NCI-H2227 treated with DMSO at 0.1 percent for 48 hours (cell line): ENCODE data around the gene ITGA6.
"Not testable (repeated sequence)": the region's sequence is repeated elsewhere in the genome, so short reads cannot be mapped to it uniquely, and the experiment has no call there.

Source experiments
- DNase-seq: peaks from one replicate; lab custom pipeline; 2025; lab: John Stamatoyannopoulos, UW

ITGA6 gene

GRCh38 chr2:172516299-172516698 lies 88.9 kb downstream of the ITGA6 start:
- DNase-seq = no peak

DNA sequence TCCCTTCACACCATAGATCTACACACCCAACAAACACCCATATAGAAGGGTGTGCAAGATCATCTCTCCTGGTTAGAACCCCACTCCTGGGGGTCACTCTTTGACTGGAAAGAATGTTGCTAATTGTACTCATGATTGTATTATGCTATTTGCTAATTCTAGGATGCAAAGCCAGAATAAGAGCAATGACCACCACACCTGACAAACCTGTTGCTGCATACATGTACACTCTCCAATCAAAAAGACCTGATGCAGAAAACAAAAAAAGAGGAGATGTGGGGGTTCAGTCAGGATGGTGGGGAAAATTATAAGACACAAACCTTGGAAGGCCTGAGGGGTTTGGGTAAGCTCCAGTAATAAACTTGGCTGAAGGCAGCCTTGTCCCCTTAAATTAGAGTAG lies 91.6 kb downstream of the ITGA6 start:
- no peak for DNase-seq

DNA sequence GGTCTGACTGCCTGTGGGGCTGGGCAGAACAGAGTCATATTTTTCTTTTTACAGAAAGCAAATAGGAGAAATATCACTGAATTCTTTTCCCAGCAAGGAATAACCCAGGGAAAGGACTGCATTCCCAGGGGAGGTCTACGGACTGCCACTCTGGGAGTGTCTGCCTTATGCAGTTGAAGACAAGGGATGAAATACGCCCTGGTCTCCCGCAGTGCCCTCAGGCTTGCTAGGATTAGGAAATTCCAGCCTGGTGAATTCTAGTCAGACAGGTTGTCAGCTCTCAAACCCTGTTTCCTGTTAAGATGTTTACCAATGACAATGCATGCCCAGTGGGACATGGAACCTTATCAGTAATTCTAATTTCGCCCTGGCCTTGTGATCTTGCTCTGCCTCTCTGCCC lies 98.2 kb downstream of the ITGA6 start:
- no peak for DNase-seq

DNA sequence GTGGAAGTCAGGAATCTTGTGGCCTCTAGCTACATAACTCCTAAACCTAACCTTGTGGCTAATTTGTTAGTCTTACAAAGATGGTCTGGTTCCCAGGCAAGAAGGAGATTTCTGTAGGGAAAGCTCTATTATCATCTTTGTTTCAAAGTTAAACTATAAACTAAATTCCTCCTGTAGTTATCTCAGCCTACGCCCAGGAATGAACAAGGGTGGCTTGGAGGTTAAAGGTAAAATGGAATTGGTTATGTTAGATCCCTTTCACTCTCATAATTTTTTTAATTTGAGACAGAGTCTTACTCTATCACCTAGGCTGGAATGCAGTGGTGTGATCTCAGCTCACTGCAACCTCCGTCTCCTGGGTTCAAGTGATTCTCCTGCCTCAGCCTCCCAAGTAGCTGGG lies 103.9 kb downstream of the ITGA6 start:
- no peak for DNase-seq

- DNase-seq = not testable (repeated sequence)
Measured at GRCh38 chr2:172532461-172532860, 105.1 kb downstream of the ITGA6 start.

DNA sequence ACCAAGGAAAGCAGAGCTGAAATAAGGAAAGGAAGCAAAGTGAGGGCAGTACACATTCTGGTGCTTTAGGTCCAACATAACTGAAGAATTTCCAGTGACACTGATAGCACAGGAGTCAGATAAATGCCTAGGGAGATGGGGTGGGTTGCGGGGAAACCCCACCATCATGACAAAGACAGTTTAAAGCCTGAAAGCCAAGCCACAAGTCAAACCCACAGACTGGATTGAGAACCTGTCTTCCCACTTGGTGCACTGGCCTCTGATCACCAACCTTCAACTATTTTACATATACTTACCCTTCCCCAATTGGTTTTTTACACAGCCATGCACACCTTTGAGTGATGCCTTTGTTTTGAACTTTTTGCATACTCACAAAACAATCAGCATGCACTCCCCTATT lies 106.3 kb downstream of the ITGA6 start:
- DNase-seq = no peak

DNA sequence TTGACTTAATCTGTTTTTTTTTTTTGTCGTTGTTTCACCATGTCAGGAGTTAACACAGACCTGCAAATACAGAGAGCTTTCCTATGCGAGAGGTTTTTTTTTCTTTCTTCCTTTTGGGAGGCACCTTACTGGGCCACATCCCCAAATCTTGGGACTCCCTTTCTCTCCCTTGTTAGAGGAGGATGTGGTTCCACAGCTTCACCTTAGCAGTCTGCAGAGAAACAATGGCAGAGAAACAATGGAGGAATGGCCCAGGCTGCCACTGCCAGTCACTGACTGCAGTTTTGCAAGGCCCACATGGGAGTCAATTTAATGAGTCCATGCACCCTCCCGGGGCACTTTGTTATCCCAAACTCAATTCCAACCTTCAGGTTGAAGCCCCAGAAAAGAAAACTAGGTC lies 107.7 kb downstream of the ITGA6 start:
- DNase-seq = no peak

GRCh38 chr2:172537851-172538250 lies 110.5 kb downstream of the ITGA6 start:
- DNase-seq = not testable (repeated sequence)

DNA sequence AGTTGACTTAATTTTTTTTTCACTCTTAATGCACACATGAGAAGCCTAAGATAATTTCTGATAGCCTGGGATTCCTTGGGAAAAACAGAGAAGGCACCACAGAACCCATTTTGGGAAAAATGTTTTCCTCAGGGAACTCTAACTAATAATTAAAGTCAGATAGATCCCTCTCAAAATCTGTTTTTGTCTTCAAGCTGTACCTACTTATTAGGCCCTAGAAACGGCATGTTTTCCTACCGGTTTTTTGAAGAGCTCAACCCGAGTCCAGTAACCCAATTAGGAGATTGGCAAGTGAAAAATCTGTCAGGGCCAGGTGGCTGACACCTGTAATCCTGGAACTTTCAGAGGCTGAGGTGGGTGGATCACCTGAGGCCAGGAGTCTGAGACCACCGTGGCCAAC lies 112.4 kb downstream of the ITGA6 start:
- no peak for DNase-seq

DNA sequence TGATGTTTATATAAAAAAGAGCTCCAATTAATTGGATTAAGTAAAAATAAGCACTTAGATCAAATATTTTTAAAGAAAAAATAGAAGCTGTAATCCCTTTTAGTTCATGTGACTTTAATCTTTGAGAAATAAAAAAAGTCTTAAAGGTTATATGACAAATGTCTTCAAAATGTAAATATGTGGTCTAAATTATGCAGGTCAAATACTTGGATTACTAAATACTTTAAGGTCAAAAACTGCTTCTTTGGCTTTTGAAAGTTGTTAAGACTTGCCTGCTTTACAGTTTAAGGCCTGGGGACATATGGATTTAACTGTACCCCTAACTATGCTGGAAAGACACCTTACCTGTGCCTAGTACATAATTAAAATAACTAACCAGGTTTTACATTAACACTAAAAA lies 113.0 kb downstream of the ITGA6 start:
- no peak for DNase-seq

- no peak for DNase-seq
Measured at GRCh38 chr2:172545408-172546075, 118.2 kb downstream of the ITGA6 start.

- DNase-seq = no peak
Measured at GRCh38 chr2:172549131-172549530, 121.7 kb downstream of the ITGA6 start.

- not testable (repeated sequence) for DNase-seq
Measured at GRCh38 chr2:172549802-172550201, 122.4 kb downstream of the ITGA6 start.

DNA sequence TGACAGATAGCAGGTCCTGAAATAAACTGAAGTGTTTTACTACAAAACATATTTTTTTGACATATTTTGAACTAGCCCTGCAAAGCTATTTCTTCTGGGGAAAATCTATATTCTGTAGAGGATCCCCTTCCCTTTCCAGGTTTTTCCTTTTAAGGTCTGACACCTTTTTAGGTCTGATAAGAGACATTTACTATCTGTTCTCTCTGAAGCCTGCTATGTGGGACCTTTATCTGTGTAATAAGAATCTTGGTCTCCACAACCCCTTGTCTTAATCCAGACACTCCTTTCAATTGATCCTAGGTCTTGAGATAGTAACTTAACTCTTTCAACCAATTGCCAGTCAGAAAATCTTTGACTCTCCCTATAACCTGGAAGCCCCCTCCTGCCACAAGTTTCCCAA lies 123.0 kb downstream of the ITGA6 start:
- no peak for DNase-seq

- DNase-seq = no peak
Measured at GRCh38 chr2:172551271-172551670, 123.9 kb downstream of the ITGA6 start.

DNA sequence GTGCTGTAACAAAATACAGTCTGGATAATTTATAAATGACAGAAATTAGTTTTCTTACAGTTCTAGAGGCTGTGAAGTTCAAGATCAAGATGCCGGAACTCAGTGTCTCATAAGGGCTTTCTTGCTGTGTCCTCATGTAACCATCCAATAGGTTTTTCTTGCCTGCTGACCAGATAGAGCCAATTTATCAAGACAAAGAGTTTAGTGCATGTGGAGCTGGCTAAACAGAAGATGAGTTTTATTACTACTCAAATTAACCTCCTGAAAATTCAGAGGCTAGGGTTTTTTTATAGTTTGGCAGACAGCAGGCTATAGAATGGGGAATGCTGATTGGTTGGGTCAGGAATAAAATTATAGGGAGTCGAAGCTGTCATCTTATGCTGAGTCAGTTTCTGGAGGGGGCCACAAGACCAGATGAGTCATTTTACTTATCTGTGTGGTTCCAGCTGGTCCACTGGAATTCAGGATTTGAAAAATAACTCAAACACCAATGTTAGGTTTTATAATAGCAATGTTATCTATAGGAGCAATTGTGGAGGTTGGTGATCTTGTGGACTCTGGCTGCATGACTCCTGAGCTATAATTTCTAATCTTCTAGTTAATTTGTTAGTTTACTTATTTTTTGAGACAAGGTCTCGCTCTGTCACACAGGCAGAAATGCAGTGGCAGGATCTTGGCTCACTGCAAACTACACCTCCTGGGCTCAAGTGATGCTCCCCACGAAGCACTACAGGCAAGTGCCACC lies 125.3 kb downstream of the ITGA6 start:
- no peak for DNase-seq

DNA sequence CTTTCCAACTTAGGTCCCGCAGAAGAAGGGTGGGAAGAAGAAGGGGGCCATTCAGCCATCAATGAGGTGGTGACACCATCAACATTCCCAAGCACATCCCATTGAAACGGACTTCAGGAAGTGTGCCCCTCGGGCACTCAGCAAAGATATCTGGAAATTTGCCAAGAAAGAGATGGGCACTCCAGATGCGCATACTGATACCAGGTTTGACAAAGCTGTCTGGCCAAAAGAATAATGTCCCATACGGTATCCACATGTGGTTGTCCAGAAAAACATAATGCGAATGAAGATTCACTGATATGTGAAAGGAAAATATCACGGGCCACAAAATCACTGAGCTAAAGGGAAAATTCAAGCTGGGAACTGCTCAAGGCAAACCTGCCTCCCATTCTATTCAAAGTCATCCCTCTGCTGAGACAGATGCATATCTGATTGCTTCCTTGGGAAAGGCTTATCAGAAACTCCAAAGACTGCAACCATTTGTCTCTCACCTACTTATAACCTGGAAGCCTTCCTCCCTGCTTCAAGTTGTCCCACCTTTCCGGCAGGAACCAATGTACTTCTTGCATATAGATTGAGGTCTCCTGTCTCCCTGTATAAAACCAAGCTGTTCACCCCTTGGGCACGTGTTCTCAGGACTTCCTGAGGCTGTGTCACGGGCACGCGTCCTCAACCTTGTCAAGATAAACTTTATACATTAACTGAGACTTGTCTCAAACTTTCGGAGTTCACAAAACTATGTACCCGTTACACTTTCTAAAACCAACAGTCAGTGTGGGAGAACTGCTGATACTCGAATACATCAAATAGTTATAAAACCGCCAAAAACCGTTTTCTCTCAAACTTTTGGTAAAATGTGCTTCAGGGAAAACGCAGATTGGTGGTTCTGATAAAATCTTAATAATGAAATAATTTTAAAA lies 127.2 kb downstream of the ITGA6 start:
- no peak for DNase-seq

DNA sequence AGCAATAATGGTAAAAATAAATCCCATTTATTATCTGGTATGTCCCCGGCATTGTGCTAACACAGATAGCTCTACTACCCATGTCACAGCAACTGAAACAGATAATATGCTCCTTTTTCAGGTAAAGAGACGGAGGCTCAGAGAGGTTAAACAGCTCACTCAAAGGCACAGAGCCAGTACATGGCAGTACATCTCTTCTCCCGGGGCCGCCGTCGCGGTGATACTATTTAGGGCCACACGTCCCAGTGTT lies 127.8 kb downstream of the ITGA6 start:
- no peak for DNase-seq
